Measurements from ENCODE around the gene GALM.
A peak's percentile ranks its signal among the peaks of the same experiment; 100 is the strongest.
"Not testable (repeated sequence)": the region's sequence is repeated elsewhere in the genome, so short reads cannot be mapped to it uniquely, and the experiment has no call there.

The GALM gene

GRCh38 chr2:38747007-38747424, 81.1 kb downstream of the GALM start:
- in situ Hi-C loops (cut with HindIII; ENCODE audit: low pct_ligation_motif_present, low pct_unique_long_range_greater_than_20kb, low sequenced_read_pairs), result loop anchor here (25.0 kb wide), 1 partner anchor 160 kb away; no protein-coding TSS in a partner anchor
- no peak for DNase-seq

- no peak for DNase-seq
- in situ Hi-C loops (cut with HindIII; ENCODE audit: low pct_ligation_motif_present, low pct_unique_long_range_greater_than_20kb, low sequenced_read_pairs), result loop anchor here (25.0 kb wide), 1 partner anchor 161 kb away; no protein-coding TSS in a partner anchor
Measured at GRCh38 chr2:38747819-38748218, 81.9 kb downstream of the GALM start.

DNA sequence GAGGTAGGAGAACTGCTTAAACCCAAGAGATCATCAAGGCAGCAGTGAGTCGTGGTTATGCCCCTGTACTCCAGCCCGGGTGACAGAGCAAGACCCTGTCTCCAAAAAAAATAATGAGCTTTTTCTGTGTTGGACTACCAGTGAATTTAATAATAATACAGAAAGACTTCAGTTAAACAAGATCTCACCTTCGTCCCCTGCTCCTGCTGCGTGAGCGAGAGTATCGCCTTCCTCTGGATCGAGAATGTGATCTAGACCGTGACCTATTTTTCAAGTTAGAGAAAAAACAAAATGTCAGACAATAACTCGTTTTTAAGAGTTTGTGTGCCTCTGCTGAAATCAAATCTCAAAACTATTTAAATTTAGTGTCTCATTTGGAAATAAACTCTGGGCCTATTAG, 82.5 kb downstream of the GALM start:
- in situ Hi-C loops (cut with HindIII; ENCODE audit: low pct_ligation_motif_present, low pct_unique_long_range_greater_than_20kb, low sequenced_read_pairs), result loop anchor here (25.0 kb wide), 1 partner anchor 161 kb away; no protein-coding TSS in a partner anchor
- DNase-seq, result no peak

DNA sequence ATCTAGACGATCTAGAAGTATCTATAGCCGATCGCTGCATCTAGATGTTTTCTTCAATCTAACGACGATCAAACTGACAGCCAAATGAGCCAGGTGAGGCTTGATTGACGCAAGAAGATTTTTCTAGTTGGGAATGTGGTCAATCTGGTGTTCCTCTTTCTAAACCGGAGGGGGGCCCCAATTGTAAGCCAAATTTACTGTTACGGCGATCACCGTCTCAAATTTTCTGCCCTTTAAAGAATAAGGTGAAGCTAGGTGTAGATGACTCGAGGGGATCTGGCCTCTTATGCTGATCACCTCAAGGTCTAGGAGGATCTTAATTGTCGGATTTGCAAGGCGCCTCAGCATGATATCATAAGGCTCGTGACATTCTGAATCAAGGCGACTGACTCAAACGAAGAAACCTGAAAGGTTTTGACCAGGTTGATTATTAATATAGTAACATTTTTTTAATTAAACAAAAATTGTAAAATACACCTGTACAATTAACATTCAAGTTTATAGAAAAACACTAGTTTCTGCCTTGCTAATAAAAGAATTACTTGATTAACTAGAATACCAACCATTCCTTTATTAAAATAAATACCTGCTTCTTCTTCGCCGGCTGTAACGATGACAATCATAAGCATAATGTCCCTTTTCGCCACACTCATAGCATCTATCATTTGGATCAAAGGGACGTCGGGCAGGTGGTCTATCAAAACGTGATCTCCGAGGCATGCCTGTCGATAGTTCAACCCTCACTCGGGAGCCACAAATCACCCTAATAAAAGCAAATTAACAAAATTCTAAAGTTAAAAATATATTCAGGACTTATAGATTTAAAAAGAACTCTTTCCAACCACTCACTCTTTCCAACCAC, 83.3 kb downstream of the GALM start:
- in situ Hi-C loops (cut with HindIII; ENCODE audit: low pct_ligation_motif_present, low pct_unique_long_range_greater_than_20kb, low sequenced_read_pairs), result loop anchor here (25.0 kb wide), 1 partner anchor 162 kb away; no protein-coding TSS in a partner anchor
- no peak for DNase-seq

DNA sequence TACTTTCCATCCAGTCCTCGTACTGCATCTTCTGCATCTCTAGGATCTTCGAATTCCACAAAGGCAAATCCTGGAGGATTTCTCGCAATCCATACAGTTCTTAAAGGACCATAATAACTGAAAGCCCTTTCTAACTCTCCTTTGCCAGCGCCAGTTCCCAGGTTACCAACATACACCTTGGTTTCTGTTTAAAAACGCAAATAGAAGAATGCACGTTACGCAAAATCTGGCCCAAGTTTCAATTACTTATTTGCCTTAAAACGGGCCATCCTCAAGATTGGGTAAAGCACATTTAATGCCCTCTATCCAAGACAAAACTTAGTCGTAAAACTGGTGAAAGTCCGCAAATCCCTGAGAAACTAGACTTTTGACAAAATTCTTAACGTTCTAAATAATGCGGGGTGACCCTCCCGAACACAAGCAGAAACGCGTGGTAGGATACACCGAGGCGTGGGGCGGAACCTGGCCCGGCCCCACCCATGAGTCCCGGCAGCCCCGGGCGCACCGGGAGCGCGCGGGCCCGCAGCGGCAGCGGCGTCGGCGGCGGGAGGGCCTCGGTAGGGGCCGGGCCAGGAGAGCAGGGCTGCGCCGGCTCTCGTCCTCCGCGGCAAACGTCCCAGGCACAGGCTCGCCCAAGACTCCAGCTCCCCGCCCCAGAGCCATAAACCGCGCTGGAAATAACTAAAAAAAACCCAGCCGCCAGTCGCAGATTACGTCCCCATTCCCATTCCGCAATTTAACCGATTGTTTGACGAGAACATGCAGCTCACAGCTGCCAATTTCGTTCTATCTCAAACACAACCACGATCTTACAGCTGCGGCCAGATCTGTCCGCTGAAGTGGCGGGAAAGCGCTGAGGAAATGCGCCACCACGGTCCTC, 84.3 kb downstream of the GALM start:
- in situ Hi-C loops (cut with HindIII; ENCODE audit: low pct_ligation_motif_present, low pct_unique_long_range_greater_than_20kb, low sequenced_read_pairs), result no loop called here
- DNase-seq, result peak; percentile 45

DNA sequence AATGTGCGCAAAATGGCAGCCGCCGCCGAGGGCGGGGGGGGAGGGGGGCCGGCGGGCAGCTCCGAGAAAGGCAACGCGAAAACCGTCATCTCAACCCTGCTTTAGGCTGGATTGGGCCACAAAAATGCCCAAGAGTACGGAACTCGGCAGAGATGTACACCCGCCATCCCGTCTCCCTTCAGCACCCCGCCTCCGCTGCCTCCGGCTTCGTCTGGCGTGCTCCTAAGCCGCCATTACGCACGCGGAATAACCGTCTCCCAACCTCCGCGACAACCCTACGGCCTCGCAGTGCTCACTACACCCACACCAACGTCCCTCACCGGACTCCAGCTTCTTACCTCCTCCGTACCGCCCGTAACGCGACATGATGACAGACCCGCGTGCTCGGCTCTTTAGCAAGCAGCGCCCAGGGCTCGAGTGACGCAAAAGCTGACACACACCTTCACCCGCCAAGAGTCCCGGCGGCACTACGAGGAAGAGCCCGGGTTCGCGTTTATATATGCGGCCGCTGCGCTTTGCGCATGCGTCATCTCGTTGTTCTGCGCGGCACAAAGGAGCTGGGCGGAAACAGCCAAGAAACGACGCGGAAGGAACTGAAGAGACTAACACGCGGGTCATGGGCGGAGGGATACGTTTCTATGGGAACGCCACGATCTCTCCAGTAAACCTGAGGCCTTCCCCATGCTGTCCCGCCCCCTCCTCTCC, 85.1 kb downstream of the GALM start, which contains the start of gene SRSF7:
Gene SRSF7 (minus strand): TSS at position 471 of the 705 bp plus-strand sequence. CDS start 105 bp downstream, at position 366.
- DNase-seq, result peak; percentile 100
- in situ Hi-C loops (cut with HindIII; ENCODE audit: low pct_ligation_motif_present, low pct_unique_long_range_greater_than_20kb, low sequenced_read_pairs), result no loop called here

DNA sequence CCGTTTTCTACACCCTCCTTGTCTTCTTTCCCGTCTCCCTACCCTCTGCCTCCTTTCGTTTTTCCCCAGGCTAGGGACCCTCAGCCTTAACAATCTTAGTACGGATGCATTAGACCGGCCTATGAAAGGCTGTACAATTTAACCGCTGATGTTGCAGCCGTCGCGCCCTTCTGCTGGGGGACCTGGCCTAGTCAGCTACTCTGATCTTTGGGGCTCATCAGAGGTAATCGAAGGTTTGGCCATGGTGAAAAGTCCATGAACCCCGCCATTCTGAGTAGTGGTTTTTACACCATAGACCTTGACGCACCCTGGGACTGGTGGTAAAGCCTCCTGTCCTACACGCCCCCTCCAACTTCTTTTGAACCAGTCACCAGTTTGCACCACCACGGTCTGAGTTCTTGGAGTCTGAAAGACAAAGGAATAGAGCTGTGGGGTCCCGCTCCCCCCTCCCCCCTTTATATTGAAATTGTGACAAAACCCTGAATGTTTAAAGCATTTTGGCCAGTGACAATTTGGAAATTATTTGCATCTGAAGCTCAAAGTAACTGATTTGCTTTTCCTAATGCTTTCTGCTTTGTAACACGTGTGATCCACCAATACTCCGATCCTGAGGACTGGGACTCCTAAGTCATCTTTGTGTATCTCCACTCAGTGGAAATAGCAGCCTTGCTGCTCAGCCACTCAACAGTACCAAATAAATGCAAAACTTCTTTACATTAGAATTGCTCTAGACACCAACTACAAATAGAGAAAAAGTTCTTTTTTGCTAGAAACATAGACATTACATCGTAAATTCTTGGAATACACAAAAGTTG, 85.9 kb downstream of the GALM start:
- in situ Hi-C loops (cut with HindIII; ENCODE audit: low pct_ligation_motif_present, low pct_unique_long_range_greater_than_20kb, low sequenced_read_pairs), result no loop called here
- peak; percentile 38 for DNase-seq

DNA sequence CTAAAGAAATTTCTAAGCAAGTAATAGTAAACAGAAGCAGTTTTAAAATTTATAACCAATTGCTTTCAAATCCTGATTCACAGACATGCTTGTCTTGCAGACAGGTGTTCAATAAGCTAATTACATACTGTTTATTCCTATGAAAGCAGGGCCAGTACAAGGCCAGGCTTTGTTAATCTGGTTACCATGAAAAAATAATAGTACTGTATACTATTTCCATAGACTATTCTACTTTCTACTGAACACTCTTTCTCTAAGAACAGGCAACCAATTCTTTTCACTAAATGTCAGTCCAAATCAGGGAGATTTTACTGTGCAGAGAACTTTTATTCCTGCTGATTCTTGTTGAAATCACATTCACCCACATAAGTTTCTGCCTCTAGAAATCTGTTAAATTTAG, 88.1 kb downstream of the GALM start:
- in situ Hi-C loops (cut with HindIII; ENCODE audit: low pct_ligation_motif_present, low pct_unique_long_range_greater_than_20kb, low sequenced_read_pairs), result no loop called here
- no peak for DNase-seq

DNA sequence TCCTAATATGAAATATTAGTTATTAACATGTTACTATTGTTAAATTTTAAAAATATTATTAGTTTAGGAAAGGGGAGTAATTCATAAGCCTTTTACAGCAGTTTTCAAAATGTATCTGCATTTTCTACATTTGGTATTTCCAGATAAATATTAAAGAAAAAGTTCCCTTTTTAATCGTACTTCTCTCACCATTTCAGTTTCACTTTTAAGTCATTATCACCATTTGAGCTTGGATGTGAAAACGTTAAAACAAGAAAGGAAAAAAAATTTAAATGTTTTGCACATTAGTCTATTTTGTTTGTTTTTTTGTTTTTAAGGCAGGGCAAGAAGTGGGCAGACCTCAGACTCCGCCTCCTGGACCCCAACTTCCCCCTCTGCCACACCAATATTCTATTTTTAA, 88.6 kb downstream of the GALM start:
- no peak for DNase-seq
- in situ Hi-C loops (cut with HindIII; ENCODE audit: low pct_ligation_motif_present, low pct_unique_long_range_greater_than_20kb, low sequenced_read_pairs), result no loop called here

GRCh38 chr2:38755891-38756290, 90.0 kb downstream of the GALM start:
- in situ Hi-C loops (cut with HindIII; ENCODE audit: low pct_ligation_motif_present, low pct_unique_long_range_greater_than_20kb, low sequenced_read_pairs); DNase-seq: not testable (repeated sequence)

DNA sequence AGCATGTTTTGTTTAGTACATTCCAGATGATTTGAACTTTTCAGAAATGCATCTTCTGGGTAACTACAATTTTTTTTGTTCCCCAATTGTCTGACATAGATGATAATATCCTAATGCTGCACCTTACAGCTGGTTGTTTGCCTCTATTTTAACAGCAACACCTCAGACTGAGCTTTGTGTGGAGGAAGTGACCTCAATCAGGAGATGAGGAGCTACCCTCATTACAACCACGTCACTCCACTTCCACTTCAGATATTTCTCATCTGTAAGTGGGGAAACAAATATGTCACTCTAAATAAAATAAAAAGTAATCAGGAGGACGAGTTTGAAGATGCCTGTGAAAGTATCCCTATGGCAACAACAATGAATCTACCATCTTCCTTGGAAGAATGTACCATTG, 97.3 kb downstream of the GALM start:
- in situ Hi-C loops (cut with HindIII; ENCODE audit: low pct_ligation_motif_present, low pct_unique_long_range_greater_than_20kb, low sequenced_read_pairs), result no loop called here

DNA sequence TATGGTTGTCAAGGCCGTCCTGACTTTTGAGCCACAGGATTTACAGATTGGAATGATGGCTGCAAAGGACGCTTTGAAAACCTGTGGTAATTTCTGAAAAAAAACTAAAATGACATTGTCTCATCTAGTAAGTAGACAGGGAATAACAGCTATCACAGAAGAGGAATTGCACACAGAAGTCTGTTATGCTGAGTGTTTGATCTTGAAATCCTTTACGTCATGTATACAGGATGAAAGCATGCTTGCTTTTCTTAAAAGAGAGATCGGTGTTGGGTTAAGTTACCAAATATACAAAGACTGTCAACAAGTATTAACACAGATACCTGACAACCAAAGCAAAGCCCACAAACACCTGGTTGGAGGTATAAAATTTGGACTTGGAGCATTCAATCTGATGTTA, 97.8 kb downstream of the GALM start:
- in situ Hi-C loops (cut with HindIII; ENCODE audit: low pct_ligation_motif_present, low pct_unique_long_range_greater_than_20kb, low sequenced_read_pairs), result no loop called here
- DNase-seq, result no peak

More for the DNA sequence above, 97.3 kb downstream of the GALM start:
- no peak for DNase-seq

DNA sequence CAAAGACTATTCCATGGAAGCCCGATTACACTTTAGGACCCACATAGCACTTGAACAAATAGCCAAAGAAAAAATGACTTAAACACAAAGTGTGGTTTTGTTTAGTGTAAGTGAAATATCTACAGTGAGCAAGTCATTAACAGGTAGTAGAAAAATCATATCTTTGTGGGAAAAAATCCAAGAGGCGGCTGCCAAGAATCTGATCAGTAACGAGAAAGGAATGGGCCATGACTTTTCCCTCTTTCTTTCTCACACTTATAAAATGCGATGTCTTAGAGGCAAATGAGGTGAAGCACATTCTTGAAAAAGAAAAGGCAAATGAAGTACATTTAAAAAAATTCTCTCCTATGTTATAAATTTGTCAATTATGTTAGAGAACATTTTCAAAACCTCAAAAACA, 99.2 kb downstream of the GALM start:
- in situ Hi-C loops (cut with HindIII; ENCODE audit: low pct_ligation_motif_present, low pct_unique_long_range_greater_than_20kb, low sequenced_read_pairs), result no loop called here

GRCh38 chr2:38765551-38765950, 99.6 kb downstream of the GALM start:
- no peak for DNase-seq
- in situ Hi-C loops (cut with HindIII; ENCODE audit: low pct_ligation_motif_present, low pct_unique_long_range_greater_than_20kb, low sequenced_read_pairs), result no loop called here

More for the DNA sequence above, 99.2 kb downstream of the GALM start:
- peak; percentile 73 for DNase-seq

DNA sequence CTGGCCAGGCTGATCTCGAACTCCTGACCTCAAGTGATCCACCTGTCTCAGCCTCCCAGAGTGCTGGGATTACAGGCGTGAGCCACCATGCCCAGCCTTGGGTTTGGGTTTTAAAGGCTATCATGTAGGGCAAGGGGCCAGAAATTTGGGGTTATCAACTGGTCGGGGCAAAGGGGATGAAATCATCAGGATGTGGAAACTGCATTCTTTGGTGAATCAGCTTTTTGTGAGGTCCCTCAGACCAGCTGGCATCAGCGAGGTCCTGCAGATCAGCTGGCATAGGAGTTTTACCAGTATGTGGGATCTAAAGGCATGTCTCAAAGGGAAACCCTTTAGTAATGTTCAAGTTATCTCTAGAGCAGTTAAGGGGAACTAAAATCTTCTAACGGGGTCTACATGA, 105.7 kb downstream of the GALM start:
- in situ Hi-C loops (cut with HindIII; ENCODE audit: low pct_ligation_motif_present, low pct_unique_long_range_greater_than_20kb, low sequenced_read_pairs), result no loop called here
- peak; percentile 48 for DNase-seq

GRCh38 chr2:38775097-38775920, 109.4 kb downstream of the GALM start:
- peak; percentile 55 for DNase-seq
- in situ Hi-C loops (cut with HindIII; ENCODE audit: low pct_ligation_motif_present, low pct_unique_long_range_greater_than_20kb, low sequenced_read_pairs), result no loop called here

- no peak for DNase-seq
- in situ Hi-C loops (cut with HindIII; ENCODE audit: low pct_ligation_motif_present, low pct_unique_long_range_greater_than_20kb, low sequenced_read_pairs), result no loop called here
Measured at GRCh38 chr2:38775921-38776225, 110.0 kb downstream of the GALM start.

Measured in ACHN (cell line).